ENCODE measurements around the gene FAM169A.
"Not testable (repeated sequence)": the region's sequence is repeated elsewhere in the genome, so short reads cannot be mapped to it uniquely, and the experiment has no call there.

FAM169A gene

DNA sequence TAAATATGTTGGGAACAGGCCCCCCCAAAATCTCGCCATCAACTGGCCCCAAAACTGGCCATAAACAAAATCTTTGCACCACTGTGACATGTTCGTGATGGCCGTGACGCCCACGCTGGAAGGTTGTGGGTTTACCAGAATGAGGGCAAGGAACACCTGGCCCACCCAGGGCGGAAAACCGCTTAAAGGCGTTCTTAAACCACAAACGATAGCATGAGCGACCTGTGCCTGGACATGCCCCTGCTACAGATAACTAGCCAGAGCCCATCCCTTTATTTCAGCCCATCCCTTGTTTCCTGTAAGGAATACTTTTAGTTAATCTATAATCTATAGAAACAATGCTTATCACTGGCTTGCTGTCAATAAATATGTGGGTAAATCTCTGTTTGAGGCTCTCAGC is 3.2 kb upstream of the FAM169A start:
- not testable (repeated sequence) for DNase-seq

DNA sequence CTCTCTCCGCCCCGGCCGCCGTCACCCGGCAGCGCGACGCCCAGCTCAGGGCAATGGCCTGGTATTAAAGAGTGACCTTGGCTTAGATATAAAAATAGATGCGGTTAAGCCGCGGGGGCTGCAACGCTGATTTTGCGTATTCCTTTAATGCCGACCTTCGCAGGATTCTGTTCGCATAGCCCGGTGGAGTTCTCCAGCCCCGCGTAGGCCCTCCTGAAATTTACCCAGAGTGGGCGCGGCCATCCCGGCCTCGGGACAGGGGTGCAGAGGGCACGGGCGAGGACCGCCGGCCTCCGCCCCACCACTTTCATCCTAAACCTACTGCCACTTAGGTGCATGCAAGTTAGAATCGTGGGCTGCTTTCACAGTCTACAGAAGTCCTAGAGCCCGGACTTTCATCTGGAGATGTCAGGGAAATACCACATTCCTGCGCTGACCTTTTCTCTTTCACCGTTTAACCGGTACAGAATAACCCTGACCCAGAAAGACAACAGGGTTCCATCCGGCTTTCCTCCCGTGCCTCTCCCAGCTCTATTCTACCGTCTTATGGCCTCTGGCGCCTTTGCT is 492 bp upstream of the FAM169A start:
- DNase-seq, result no peak

DNA sequence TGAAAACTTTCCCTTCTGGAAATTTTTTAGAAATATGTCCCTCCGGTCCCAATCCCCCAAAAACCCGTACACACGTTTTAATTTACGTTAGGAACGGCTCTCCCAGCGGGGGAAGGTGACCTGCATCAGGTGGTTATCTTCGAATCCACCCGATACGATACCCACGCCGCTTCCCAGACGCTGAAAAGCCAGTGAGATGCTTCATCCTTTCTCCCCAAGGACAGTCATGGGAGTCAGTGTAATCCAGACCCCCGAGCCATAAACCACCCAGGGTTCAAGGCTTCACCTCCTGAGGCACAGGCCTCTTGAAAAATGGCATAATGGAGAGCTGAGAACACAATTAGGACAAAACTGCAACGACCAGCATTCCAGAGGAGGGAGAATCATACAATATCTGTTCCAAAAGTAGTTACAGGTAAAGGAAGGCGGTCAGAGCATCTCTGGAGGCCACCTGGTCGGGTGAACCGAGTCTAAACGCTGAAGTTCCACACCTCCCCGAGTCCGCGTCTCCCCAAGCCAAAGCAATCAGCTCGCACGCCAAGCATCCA is 857 bp downstream of the FAM169A start:
- DNase-seq, result no peak

DNA sequence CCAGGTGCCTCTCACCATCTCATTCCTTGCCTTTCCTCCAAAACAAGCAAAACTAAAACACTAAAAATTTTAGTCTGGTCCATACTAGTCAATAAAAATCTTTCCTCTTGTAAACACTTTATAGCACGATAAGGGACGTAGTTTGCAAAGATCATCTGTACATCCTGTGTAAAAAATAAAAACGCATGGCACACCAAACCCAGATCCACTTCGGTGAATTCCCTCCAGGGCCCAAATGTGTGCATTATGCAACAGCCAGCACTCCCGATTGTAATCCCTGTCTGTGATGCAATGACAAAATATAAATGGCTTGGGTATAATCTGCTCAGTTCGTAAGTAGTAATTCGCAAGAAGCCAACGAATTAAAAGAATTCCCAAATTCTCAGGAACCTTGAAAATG is 1.4 kb downstream of the FAM169A start:
- DNase-seq, result no peak

DNA sequence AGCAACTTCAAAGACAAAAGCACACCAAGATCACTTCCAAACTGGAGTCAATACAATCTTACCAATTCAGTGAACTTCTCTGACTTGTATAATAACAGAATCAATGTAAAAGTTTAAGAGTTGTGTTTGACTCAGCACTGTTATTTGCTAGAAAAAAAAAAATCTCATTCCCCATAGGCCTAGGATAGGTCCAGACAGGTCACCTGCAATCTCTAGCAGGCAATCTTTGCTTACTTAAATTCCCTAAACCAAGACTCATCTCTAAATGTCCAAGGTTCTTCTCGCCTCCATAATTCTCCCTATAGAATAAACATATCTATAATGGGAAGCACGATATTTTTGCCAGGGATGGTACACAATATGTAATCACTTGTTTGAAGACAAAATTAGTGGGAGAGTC is 2.5 kb downstream of the FAM169A start:
- DNase-seq, result no peak

DNA sequence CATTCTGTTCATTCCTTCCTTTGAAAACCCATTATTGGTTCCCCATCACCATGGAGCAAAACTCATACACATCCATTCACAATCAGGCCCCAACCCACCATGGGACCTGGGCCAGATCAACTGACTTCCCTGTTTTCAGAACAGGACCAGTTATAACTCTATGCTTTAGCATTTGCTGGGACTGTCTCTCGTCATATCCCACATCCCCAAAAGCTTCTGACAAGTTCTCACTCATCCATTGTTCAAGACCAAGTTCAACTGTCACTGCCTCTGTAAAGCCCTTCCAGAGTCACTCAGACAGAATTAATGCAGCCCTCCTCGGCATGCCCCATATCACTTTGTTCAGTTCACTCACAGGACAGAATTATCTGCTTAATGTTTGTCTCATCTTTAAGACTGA is 4.0 kb downstream of the FAM169A start:
- DNase-seq, result no peak

DNA sequence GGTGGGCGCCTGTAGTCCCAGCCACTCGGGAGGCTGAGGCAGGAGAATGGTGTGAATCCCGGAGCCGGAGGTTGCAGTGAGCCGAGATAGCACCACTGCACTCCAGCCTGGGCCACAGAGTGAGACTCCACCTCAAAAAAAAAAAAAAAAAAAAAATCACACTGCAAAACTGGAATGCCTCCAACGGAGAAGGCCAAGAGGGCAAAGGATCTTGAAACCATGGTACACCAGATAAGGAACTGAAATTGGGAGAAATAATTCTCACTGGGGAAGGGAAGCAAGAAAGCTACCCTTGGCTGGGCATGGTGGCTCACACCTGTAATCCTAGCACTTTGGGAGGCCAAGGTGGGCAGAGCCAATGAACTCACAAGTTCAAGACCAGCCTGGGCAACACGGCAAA is 9.2 kb downstream of the FAM169A start:
- DNase-seq, result not testable (repeated sequence)

DNA sequence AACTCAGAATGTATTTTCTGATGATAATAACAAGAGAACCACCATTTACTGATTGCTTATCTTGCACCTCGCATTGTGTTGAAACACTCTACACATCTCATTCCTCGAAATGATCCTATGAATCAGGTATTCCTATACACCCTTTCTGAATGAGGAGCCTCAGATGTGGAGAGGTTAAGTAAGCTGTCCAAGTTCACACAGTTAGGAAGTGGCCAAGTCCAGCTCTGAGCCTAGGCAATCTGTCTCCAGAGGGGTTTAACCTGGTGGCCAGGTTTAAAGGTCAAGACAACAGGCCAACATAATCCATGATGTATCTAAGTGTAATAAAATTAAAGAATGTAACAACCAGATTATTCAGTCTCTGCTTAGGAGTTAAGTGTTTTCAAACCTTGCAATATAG is 12.9 kb downstream of the FAM169A start:
- DNase-seq, result no peak

DNA sequence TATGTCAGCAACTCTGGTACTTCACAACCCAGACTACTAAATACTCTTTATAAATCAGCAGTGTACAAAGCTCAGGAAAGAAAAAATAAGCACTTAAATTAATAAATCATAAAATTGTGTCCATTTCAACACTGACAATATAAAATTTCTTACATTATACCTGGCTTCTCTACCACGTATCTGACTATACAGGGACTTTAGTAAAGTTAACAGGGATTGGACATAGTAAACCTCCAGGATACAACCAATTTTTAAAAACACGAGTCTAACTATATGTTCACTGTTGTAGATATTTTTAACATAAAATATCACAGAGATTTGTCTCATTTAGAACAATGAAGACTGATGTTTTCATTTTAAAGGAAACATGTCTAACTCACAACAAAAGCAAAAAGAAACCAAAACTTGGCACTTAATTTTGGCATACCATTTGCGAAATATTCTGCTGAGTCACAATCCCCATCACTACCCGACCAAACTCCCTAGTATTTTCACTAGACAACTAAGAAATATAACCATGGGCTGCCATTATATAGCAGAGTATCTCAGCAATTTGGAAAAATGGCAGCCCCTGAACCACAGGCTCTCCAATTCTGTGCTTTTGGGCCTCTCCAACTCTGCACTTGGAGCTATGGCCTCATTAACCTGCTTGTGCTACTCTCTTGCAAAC is 14.4 kb downstream of the FAM169A start:
- no peak for DNase-seq

DNA sequence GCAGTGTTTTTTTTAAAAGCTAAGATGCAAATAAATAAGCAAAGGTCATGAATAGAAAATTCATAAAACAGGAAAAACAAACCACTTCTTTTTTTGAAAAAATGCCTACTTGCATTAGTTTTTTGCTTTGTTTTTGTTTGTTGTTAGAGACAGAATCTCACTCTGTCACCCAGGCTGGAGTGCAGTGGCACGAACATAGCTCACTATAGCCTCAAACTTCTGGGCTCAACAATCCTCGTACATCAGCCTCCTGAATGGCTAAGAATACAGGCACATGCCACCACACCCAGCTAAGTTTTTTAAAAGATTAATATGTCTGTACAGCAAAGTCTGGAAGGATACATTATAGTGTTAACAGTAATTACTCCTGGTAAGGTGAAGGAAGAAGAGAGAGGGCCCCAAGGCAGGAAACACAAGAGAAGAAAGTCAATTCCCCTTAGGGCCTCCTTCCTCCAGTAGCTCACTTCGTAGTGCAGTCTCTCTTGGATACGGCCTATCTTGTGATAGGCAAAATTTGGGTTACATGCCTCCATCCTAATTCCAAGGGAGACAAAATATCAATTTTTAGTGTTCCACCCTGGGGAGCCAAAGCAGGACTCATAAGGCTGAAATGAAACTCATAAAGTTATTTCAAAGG is 15.3 kb downstream of the FAM169A start:
- no peak for DNase-seq

DNA sequence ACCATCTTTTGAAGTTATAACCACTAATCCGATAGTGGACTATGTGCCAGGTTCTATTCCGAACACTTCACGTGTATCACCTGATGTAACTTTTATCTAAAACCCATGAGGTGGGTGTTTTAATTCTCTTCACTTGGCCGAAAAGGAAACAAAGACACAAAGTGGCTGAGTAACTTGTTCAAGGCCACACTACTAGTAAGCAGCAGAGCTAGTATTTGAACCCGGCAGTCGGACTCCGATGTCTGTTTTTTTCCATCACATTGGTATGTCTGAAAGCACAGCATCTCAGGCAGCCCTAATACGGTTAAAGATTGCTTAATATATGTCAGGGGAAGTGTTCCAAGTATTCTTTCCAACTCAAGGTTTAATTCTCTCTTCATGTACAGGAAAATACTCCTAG is 16.2 kb downstream of the FAM169A start:
- DNase-seq, result no peak

DNA sequence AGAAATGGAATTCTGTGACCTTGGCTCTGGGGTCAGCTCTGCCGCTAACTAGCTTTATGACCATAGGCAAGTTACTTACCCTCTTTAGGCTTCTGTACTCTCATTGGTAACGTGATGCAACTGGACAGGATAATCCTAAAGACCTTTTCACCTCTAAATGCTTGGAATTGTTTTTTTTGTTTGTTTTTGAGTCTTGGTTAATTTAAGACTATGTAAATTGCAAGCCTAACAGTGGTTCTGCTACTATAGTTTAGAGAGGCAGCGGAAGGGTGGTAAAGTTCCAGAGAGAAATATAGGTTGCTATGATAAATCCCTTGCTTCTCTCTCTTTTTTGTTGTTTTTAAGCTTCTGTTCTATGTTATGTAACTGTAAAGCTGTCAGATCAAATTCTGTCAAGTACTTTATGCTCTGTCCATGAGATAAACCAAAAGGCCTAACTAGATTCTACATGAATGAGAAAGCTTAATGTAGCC is 17.6 kb downstream of the FAM169A start:
- no peak for DNase-seq

DNA sequence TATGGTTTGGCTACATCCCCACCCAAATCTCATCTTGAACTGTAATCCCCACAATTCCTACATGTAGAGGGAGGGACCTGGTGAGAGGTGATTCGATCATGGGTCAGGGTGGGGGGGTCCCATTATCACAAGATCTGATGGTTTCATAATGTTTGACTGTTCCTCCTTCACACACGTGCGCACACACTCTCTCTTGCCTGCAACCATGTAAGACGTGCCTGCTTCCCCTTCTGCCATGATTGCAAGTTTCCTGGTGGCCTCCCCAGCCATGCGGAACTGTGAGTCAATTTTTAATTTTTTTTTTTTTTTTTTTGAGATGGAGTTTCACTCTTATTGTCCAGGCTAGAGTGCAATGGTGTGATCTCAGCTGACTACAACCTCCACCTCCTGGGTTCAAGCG is 27.0 kb downstream of the FAM169A start:
- no peak for DNase-seq

DNA sequence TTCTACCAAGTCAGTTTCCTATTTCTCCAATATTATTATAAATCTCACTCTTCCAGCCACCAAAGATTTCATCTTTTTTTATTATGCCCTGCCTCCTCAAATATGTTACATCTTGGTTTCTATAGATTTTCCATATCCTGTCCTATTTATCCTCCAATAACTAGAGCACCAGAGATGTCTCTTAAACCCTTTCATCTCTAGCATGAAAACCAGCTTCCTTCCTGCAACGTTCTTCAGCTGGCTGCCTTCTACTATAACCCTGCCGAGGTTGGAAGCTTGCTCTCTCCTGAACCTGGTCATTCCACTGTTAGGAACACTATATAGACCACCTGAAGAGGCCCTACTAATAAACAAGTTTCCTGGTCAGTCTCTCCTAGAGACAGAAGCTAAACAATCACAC is 27.9 kb downstream of the FAM169A start:
- no peak for DNase-seq

DNA sequence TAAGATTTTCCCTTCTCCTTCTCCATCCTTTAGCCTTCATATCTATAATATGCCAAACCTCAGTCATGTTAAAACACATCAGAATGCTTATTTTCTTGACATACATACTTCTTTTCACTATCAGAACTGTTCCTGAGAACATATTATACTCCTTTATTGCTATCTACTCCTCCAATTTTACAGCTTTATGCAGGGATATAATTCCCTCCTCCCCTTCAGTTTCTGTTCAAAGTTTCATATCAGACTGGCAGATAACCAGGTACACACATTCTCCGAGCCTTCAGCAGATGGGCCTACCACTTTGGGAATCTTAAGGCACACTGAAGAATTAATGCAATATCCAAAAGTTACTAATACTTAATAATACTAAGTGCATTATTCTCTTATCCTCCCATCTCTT is 29.1 kb downstream of the FAM169A start:
- DNase-seq, result no peak

DNA sequence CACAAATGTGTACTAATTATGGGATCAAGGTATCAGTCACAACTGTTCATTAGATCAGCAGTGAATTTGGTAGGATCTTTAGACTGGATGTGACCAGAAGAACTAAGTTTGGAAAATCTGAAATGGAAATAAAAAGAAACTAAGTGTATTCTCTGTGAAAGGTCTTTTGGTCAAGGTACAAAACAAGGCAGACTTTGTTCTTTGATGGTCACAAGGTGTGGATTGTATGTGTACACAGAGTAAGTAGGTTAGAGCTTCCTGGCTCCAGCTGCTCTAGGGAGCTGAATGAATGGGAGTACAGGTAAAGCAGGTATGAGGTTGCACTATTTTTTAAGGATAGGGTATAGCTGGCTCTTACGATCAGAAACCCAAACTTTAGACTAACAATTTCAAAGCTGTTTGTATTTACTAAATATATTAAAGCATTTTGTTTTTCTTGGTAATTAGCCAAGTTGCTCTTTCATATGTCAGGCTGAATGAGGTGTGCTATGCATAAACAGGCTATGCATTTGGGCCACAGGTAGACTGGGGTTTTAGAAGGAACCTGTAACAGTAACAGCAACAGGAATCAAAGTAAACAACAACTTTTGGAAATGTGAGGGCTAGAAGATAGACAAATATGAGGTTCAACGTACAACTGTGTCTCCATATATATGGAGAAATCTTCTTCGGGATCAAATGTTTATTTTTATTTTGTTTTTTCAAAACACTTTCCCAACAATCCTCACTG is 32.5 kb downstream of the FAM169A start:
- no peak for DNase-seq

DNA sequence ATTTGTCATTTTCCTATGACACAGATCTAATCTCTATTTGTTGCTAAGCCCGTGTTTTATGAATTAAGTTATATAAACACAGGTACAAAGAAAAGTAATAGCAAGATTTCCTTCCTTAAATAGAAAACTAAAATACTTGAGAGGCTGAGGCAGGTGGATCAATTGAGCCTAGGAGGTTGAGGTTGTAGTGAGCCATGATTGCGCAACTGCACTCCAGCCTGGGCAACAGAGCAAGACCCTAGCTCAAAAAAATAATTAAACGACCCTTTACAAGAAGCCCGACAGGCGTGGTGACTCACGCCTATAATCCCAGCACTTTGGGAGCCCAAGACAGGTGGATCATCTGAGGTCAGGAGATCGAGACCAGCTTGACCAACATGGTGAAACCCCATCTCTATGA is 36.8 kb downstream of the FAM169A start:
- DNase-seq, result no peak

DNA sequence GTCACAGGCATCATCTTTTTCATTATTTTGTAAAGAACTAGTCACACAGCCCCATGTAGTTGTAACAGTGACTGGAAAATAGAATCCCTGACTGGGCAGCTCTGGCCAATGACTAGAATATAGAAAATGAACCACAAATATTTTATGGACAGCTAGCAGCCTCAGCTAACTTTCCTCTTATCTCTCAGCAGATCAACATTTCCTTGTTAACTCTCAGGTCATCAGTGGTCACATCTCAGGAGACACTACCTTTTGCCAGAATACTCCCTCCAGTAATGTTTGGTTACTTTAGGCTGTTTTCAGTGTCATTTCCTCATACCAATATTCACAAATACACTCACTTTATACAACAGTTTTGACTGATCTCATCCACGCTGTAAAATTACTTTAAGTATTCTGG is 43.9 kb downstream of the FAM169A start:
- no peak for DNase-seq

DNA sequence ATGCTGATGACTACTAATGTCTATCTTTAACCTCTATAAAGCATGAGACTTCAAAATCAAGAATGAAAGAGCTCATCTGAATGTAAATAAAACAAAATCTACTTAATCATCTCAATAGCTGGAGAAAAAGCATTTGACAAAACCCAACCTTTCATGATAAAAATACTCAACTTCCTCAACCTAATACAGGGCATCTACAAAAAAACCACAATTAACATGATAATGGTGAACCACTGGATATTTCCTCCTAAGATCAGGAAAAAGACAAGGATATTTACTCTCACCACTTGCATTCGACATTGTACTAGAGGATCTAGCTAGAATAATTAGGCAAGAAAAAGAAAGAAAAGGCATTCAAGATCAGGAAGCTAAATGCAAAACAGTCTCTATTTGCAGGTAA is 49.3 kb downstream of the FAM169A start:
- DNase-seq, result no peak

DNA sequence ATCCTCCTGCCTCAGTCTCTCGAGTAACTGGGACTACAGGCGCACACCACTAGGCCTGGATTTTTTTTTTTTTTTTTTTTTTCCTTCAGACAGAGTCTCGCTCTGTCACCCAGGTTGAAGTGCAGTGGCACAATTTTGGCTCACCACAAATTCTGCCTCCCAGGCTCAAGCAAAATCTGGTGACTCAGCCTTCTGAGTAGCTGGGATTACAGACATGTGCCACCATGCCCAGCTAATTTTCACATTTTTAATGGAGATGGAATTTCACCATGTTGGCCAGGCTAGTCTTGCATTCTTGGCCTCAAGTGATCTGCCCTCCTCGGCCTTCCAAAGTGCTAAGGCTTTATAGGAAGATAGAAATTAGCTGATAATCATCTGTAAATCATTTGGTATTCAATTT is 55.3 kb downstream of the FAM169A start:
- no peak for DNase-seq

DNA sequence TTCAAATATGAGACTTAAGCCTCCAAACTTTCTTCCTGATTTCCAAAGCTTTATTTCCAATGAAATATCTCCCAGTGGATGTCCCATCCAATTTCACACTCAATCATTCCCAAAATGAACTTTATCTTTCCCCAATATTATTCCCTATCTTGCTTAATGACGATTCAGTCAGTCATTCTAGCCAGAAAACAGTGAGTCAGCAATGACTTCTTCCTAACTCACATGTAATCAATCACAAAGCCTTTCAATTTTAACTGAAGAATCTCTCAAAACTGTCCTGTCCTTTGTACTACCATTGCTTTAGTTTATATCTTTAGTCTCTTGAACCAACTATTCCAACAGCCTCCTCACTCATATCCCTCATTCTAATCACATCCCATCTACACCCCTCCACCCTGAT is 64.2 kb downstream of the FAM169A start:
- no peak for DNase-seq

DNA sequence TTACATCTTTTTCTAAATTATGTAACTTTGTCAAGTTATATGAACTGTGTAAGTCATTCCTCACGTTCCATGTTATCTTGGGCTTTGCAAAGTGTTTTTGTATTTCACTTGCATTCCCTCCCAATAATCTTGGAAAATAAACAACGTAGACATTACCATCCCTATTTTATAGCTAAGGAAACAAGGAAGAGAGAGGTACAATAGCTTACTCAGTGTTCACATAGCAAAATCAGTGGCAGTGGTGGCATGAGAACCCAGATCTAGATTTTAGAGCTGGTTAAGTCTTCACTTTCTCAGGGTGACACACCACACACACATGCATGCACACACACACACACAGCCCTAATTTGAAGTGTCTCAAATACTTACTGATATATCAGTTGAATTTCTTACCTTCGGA is 65.0 kb downstream of the FAM169A start:
- DNase-seq, result no peak
